Measurements from ENCODE around the gene AKAP6. TPM values are rescaled to one million over a fixed set of nuclear protein-coding genes. Genes with fewer than 3 reads are reported as not detected.
"Not testable (repeated sequence)": the region's sequence is repeated elsewhere in the genome, so short reads cannot be mapped to it uniquely, and the experiment has no call there.

Gene AKAP6
- total RNA-seq, 1 donor from 2014 or later: 2.8 TPM

GRCh38 chr14:32458720-32459119, 129.6 kb downstream of the AKAP6 start:
- Mint-ChIP-seq H3K36me3 (ENCODE audit: low read depth, unreplicated experiment) (peaks cover 1% of the 10 kb centered on the region), H3K27ac (ENCODE audit: unreplicated experiment) (peak overlapping the region; percentile 81), H3K4me1 (ENCODE audit: low read depth, unreplicated experiment) (peaks cover 16% of the 10 kb centered on the region), H3K27me3 (ENCODE audit: low read depth, unreplicated experiment) (no peaks in the 10 kb centered on the region), H3K4me3 (ENCODE audit: unreplicated experiment) (no peak overlapping the region), H3K9me3 (ENCODE audit: unreplicated experiment) (peaks cover 5% of the 10 kb centered on the region)
- Histone ChIP-seq H3K27me3 (ENCODE audit: insufficient read depth, low read length) (no peaks in the 10 kb centered on the region), H3K4me1 (ENCODE audit: insufficient read depth, low read length) (no peaks in the 10 kb centered on the region), H2AFZ (ENCODE audit: low read depth, low read length) (no peak overlapping the region), H3K9ac (ENCODE audit: low read length) (no peak overlapping the region), H3K79me2 (ENCODE audit: insufficient read depth, low read length) (no peaks in the 10 kb centered on the region), H3K4me2 (ENCODE audit: low read length) (peak overlapping the region; percentile 13), H3K4me3 (ENCODE audit: insufficient read depth, low read depth, low read length) (no peak overlapping the region), H4K20me1 (ENCODE audit: insufficient read depth, low read length) (no peaks in the 10 kb centered on the region), H3K27ac (ENCODE audit: low read depth, low read length) (no peak overlapping the region), H3K9me3 (ENCODE audit: insufficient read depth, low read depth, low read length) (no peaks in the 10 kb centered on the region), H3K36me3 (ENCODE audit: insufficient read depth, low read length) (no peaks in the 10 kb centered on the region)
- no peak for FAIRE-seq
- TF ChIP-seq EZH2 (IDR thresholded peaks at IDR 0.05; ENCODE audit: insufficient read depth, low read length): no peak
- no peak for TF ChIP-seq CTCF (IDR thresholded peaks at IDR 0.05; ENCODE audit: insufficient read depth, low read depth, low read length)
- DNase-seq (ENCODE audit: low read depth): no peak

GRCh38 chr14:32460267-32460666, 131.2 kb downstream of the AKAP6 start:
- no peak overlapping the region for H3K4me2 ChIP-seq (ENCODE audit: low read length)
- no peaks in the 10 kb centered on the region for H4K20me1 ChIP-seq (ENCODE audit: insufficient read depth, low read length)
- no peak overlapping the region for H3K27ac ChIP-seq (ENCODE audit: low read depth, low read length)
- H2AFZ ChIP-seq (ENCODE audit: low read depth, low read length): no peak overlapping the region
- H3K27ac Mint-ChIP-seq (ENCODE audit: unreplicated experiment): no peak overlapping the region
- no peak overlapping the region for H3K4me3 Mint-ChIP-seq (ENCODE audit: unreplicated experiment)
- no peaks in the 10 kb centered on the region for H3K27me3 ChIP-seq (ENCODE audit: insufficient read depth, low read length)
- H3K4me1 Mint-ChIP-seq (ENCODE audit: low read depth, unreplicated experiment): peaks cover 12% of the 10 kb centered on the region
- H3K36me3 ChIP-seq (ENCODE audit: insufficient read depth, low read length): no peaks in the 10 kb centered on the region
- H3K9ac ChIP-seq (ENCODE audit: low read length): no peak overlapping the region
- H3K9me3 ChIP-seq (ENCODE audit: insufficient read depth, low read depth, low read length): no peaks in the 10 kb centered on the region
- no peak overlapping the region for H3K4me3 ChIP-seq (ENCODE audit: insufficient read depth, low read depth, low read length)
- FAIRE-seq (no peak), DNase-seq (ENCODE audit: low read depth) (no peak)
- no peaks in the 10 kb centered on the region for H3K27me3 Mint-ChIP-seq (ENCODE audit: low read depth, unreplicated experiment)
- H3K9me3 Mint-ChIP-seq (ENCODE audit: unreplicated experiment): peaks cover 5% of the 10 kb centered on the region
- TF ChIP-seq CTCF (IDR thresholded peaks at IDR 0.05; ENCODE audit: insufficient read depth, low read depth, low read length) (no peak), EZH2 (IDR thresholded peaks at IDR 0.05; ENCODE audit: insufficient read depth, low read length) (no peak)
- no peaks in the 10 kb centered on the region for H3K79me2 ChIP-seq (ENCODE audit: insufficient read depth, low read length)
- H3K4me1 ChIP-seq (ENCODE audit: insufficient read depth, low read length): no peaks in the 10 kb centered on the region
- H3K36me3 Mint-ChIP-seq (ENCODE audit: low read depth, unreplicated experiment): peaks cover 1% of the 10 kb centered on the region

- DNase-seq (ENCODE audit: low read depth); H3K79me2 ChIP-seq (ENCODE audit: insufficient read depth, low read length); H2AFZ ChIP-seq (ENCODE audit: low read depth, low read length); H3K27ac Mint-ChIP-seq (ENCODE audit: unreplicated experiment); H3K27me3 Mint-ChIP-seq (ENCODE audit: low read depth, unreplicated experiment); FAIRE-seq; H4K20me1 ChIP-seq (ENCODE audit: insufficient read depth, low read length); H3K9me3 Mint-ChIP-seq (ENCODE audit: unreplicated experiment); H3K36me3 ChIP-seq (ENCODE audit: insufficient read depth, low read length); H3K36me3 Mint-ChIP-seq (ENCODE audit: low read depth, unreplicated experiment); H3K9ac ChIP-seq (ENCODE audit: low read length); H3K4me1 ChIP-seq (ENCODE audit: insufficient read depth, low read length); H3K27me3 ChIP-seq (ENCODE audit: insufficient read depth, low read length); H3K4me2 ChIP-seq (ENCODE audit: low read length); H3K4me3 Mint-ChIP-seq (ENCODE audit: unreplicated experiment); H3K27ac ChIP-seq (ENCODE audit: low read depth, low read length); H3K4me3 ChIP-seq (ENCODE audit: insufficient read depth, low read depth, low read length); H3K9me3 ChIP-seq (ENCODE audit: insufficient read depth, low read depth, low read length): not testable (repeated sequence)
- H3K4me1 Mint-ChIP-seq (ENCODE audit: low read depth, unreplicated experiment): peaks cover 11% of the 10 kb centered on the region
Measured at GRCh38 chr14:32462553-32462952, 133.5 kb downstream of the AKAP6 start.
